Lower leg skin (tissue), 3 donors: Measurements from ENCODE around the gene ABHD16B.

Experiments used
- POLR2A ChIP-seq, 2 donors: fragments of 450-650 bp; IDR thresholded peaks; one replicate each; pipeline ENCODE4 v1.6.1; 2016 to 2017; ENCODE audit warnings: antibody characterized with exemption in 2 of 2, mild to moderate bottlenecking in 1 of 2, moderate library complexity in 1 of 2
- TF ChIP-seq, protein P1 (sequence below), 3 donors: fragments of 450-650 bp; IDR thresholded peaks; one replicate each; pipeline ENCODE4 v1.5.1; 2016; ENCODE audit warnings: antibody characterized with exemption in 3 of 3, mild to moderate bottlenecking in 3 of 3, moderate library complexity in 2 of 3

DNA sequence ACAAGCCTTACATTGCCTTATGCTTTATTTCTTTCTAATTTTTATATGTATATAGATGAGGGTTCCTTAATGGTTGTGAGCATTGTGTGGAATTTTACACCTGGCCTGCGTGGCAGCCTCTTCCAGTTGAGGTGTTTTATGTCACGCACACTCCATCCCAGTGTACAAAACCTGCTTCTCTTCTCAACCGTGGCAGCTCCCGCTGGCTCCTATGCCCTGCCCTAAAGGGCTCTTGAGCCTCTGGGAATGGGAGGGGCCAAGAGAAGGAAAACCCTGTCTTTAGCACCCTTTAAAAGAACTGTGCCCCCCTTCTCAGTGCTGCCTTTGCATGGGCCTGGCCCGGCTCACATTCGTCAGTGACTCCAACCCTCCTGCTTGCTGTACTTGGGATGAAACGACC, 29.3 kb downstream of the ABHD16B start:
- TF ChIP-seq, protein P1, sequence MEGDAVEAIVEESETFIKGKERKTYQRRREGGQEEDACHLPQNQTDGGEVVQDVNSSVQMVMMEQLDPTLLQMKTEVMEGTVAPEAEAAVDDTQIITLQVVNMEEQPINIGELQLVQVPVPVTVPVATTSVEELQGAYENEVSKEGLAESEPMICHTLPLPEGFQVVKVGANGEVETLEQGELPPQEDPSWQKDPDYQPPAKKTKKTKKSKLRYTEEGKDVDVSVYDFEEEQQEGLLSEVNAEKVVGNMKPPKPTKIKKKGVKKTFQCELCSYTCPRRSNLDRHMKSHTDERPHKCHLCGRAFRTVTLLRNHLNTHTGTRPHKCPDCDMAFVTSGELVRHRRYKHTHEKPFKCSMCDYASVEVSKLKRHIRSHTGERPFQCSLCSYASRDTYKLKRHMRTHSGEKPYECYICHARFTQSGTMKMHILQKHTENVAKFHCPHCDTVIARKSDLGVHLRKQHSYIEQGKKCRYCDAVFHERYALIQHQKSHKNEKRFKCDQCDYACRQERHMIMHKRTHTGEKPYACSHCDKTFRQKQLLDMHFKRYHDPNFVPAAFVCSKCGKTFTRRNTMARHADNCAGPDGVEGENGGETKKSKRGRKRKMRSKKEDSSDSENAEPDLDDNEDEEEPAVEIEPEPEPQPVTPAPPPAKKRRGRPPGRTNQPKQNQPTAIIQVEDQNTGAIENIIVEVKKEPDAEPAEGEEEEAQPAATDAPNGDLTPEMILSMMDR (IDR thresholded peaks at IDR 0.05): no peak
- TF ChIP-seq POLR2A (IDR thresholded peaks at IDR 0.05): no peak
